Measurements from ENCODE around the gene PBX2. TPM values are rescaled to one million over a fixed set of nuclear protein-coding genes. Genes with fewer than 3 reads are reported as not detected.
A peak's percentile ranks its signal among the peaks of the same experiment; 100 is the strongest.

The PBX2 gene, protein sequence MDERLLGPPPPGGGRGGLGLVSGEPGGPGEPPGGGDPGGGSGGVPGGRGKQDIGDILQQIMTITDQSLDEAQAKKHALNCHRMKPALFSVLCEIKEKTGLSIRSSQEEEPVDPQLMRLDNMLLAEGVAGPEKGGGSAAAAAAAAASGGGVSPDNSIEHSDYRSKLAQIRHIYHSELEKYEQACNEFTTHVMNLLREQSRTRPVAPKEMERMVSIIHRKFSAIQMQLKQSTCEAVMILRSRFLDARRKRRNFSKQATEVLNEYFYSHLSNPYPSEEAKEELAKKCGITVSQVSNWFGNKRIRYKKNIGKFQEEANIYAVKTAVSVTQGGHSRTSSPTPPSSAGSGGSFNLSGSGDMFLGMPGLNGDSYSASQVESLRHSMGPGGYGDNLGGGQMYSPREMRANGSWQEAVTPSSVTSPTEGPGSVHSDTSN
- 10 to 100 TPM; 42.9 to 70.1 (median 61.0) TPM for total RNA-seq

DNA sequence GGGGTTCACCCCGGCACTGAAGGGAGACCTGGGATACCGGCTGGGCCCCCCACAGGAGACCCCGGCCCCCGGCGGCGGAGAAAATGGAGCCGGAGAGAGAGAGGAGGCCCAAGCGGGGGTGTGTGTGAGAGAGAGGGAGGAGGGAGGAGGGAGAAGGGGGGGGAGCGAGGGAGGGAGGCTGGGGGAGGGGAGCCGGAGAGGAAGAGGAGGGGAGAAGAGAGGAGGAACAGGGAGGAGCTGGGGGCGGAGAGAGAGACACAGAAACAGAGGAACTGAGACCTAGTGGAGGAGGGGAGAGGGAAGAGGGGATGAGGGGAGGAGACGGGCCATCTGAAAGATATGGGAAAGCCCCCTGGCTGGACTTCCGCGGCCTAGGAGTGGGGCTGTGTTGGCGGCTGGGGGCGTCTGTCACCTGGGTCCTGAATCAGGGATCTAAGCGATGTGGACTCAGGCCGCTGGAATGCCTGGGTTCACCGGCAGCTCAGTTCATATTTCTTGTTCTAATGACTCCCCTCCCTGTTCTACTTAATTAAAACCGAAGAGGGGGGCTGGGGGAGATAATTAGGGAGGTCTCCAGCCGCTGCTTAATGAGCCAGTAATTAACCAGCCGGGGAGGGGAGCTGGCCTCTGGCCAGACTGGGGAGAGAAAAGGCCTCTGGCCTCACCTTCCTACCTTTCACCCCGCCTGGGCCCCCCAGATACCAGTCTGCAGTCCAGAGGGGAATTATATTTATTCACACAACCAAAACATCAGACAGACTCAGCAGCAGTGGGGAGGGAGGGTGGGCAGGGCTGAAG is at the start of gene PBX2:
Gene PBX2, minus strand, starts transcription at position 149 of the 798 bp plus-strand sequence. CDS start 287 bp downstream, outside the sequence.
- H3K27ac ChIP-seq = peak within 1 kb of the TSS; percentile 97 to 99 (median 98)
- H3K27me3 ChIP-seq = no peaks in the 10 kb centered on the region
- no peaks in the 10 kb centered on the region for H3K9me3 ChIP-seq
- peak within 1 kb of the TSS; percentile 89 to 98 for H3K4me3 ChIP-seq
- H3K36me3 ChIP-seq = peaks cover 0 to 23% of the 10 kb centered on the region in 2 donors
- peak; percentile 74 for ATAC-seq
- TF ChIP-seq POLR2A (IDR thresholded peaks at IDR 0.05) (peak; percentile 52 to 73), EP300 (IDR thresholded peaks at IDR 0.05) (no peak), POLR2AphosphoS5 (IDR thresholded peaks at IDR 0.05) (peak; percentile 44)
- TF ChIP-seq, protein P1, sequence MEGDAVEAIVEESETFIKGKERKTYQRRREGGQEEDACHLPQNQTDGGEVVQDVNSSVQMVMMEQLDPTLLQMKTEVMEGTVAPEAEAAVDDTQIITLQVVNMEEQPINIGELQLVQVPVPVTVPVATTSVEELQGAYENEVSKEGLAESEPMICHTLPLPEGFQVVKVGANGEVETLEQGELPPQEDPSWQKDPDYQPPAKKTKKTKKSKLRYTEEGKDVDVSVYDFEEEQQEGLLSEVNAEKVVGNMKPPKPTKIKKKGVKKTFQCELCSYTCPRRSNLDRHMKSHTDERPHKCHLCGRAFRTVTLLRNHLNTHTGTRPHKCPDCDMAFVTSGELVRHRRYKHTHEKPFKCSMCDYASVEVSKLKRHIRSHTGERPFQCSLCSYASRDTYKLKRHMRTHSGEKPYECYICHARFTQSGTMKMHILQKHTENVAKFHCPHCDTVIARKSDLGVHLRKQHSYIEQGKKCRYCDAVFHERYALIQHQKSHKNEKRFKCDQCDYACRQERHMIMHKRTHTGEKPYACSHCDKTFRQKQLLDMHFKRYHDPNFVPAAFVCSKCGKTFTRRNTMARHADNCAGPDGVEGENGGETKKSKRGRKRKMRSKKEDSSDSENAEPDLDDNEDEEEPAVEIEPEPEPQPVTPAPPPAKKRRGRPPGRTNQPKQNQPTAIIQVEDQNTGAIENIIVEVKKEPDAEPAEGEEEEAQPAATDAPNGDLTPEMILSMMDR (IDR thresholded peaks at IDR 0.05) = no peak
- peaks cover 0 to 88% (median 41%) of the 10 kb centered on the region in 3 donors for H3K4me1 ChIP-seq
- WGBS, 2 donors (ENCODE audit: low coverage in 1 of 2) = 0% methylated on average over 3 to 8 of the region's 23 CpGs

DNA sequence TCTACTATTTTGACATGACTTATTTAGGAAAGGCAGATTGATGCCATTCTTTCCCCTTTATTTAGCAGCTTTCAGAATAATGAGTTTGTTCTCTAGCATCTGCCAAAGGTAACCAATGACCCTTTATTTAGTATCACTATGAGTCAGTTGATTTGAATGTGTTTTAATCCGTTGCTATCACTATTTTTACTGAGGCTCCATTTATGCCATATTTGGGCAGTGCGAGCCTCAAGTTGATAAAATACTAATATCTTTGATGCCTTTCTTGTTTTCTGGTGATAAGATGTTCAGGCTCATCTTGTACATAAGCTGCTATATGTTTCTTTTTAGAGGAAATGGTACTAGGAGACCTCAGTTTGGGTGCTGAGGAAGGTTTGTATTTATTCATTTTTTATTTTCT is 49.5 kb upstream of the PBX2 start:
- peaks cover 0 to 11% (median 0%) of the 10 kb centered on the region in 3 donors for H3K4me1 ChIP-seq
- H3K27me3 ChIP-seq = no peaks in the 10 kb centered on the region
- WGBS, 2 donors (ENCODE audit: low coverage in 1 of 2) = 33 to 67% methylated on average over 1 to 2 of the region's 2 CpGs
- H3K36me3 ChIP-seq = no peaks in the 10 kb centered on the region
- H3K4me3 ChIP-seq = no peak overlapping the region
- no peak for ATAC-seq
- H3K9me3 ChIP-seq = no peaks in the 10 kb centered on the region
- H3K27ac ChIP-seq = no peak overlapping the region
- no peak for TF ChIP-seq POLR2AphosphoS5 (IDR thresholded peaks at IDR 0.05)
- TF ChIP-seq EP300 (IDR thresholded peaks at IDR 0.05) = no peak
- TF ChIP-seq, protein P1 (IDR thresholded peaks at IDR 0.05) = no peak

DNA sequence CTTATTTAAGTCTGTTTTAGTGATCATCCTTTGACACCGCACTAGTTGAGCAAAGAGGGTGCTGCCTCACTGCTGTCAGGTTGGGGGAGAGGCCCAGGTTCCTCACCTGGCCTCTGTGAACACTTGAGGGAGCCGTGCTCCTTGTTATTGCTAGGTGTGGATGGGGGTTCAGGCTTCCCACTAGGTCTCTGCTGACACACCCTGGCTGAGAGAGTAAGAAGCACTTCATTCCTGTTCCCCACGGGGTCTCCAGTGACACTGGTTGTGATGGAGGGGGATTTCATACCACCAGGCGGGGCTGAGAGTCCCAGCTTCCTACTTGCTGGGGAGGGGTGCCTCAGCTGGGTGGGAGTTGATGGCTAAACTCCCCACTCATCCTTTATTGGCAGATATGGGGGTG is 44.9 kb upstream of the PBX2 start:
- Histone ChIP-seq H3K4me1 (no peaks in the 10 kb centered on the region), H3K4me3 (no peak overlapping the region), H3K27ac (peak overlapping the region in 2 of 4 donors; percentile 43 to 55), H3K36me3 (no peaks in the 10 kb centered on the region), H3K9me3 (no peaks in the 10 kb centered on the region), H3K27me3 (no peaks in the 10 kb centered on the region)
- TF ChIP-seq EP300 (IDR thresholded peaks at IDR 0.05) (no peak), POLR2A (IDR thresholded peaks at IDR 0.05) (no peak), POLR2AphosphoS5 (IDR thresholded peaks at IDR 0.05) (no peak)
- TF ChIP-seq, protein P1 (IDR thresholded peaks at IDR 0.05) = no peak
- 20 to 33% methylated on average over 1 to 2 of the region's 4 CpGs for WGBS, 2 donors (ENCODE audit: low coverage in 1 of 2)
- no peak for ATAC-seq

DNA sequence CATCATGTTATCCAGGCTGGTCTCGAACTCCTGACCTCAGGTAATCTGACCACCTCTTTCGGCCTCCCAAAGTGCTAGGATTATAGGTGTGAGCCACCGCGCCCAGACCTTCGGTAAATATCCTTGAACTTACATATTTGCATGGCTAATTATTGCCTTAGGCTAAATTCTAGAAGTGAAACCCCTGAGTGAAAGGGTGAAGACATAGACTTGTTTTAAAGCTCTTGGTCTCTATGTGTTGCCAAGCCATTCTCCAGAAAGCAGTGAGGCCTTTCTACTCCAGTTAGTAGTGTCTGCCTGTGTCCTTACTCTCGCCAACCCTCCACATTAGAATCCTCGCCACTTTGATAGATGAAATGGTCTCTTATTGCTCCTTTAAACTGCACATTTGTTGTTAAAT is 36.4 kb upstream of the PBX2 start:
- no peak overlapping the region for H3K4me3 ChIP-seq

More for the DNA sequence above, 36.4 kb upstream of the PBX2 start:
- no peak for TF ChIP-seq POLR2A (IDR thresholded peaks at IDR 0.05)
- TF ChIP-seq, protein P1 (IDR thresholded peaks at IDR 0.05) = no peak
- no peaks in the 10 kb centered on the region for H3K27me3 ChIP-seq
- no peak for ATAC-seq
- H3K27ac ChIP-seq = no peak overlapping the region
- 84 to 90% methylated on average over 2 to 7 of the region's 7 CpGs for WGBS, 2 donors (ENCODE audit: low coverage in 1 of 2)
- no peaks in the 10 kb centered on the region for H3K9me3 ChIP-seq
- no peaks in the 10 kb centered on the region for H3K4me1 ChIP-seq
- no peaks in the 10 kb centered on the region for H3K36me3 ChIP-seq
